Smooth muscle cell of the brain vasculature (primary cell): ENCODE results near the gene ADORA2A.

Source experiments
- DNase-seq: peaks from one replicate; pipeline ENCODE4 v3.0.0-alpha.2; 2012; ENCODE audit warnings: low read depth, low spot score

The ADORA2A gene

DNA sequence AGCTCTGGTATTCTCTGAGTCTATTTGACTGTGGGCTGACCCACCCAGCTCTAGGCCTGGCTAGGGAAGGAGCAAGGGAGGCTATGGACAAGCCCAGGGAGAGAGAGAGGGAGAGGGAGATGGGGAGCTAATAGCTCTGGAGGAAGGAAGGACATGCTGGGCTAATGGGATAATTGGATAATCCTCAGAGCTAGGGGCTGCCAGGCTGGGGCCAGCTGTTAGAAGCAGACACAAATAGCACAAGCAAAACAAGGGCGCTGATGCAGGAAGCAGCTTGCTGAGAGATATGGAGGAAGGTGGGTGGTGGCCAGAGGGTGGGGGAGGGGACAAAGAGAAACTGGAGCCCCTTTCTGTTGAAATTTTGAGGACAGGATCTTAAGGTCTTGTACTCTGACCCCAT, 23.2 kb downstream of the ADORA2A start:
- DNase-seq = no peak

DNA sequence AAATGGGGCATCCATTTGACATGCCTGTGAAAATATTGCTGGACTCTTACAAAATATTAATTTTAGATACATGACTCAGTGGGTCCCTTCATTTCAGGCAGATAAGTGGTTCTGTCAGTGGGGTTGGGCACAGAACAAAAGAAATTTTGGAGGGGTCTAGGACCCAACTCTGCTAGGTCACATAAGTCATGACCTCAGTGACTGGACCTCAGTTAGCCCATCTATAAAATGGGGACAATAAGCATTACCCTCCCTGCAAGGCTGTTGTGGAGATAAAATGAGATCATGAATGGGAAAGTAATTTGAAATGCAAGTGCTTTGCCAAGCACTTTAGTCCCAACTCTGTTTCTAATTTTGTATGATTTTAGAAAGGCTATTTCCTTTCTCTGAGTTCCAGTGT, 23.8 kb downstream of the ADORA2A start:
- DNase-seq = no peak

DNA sequence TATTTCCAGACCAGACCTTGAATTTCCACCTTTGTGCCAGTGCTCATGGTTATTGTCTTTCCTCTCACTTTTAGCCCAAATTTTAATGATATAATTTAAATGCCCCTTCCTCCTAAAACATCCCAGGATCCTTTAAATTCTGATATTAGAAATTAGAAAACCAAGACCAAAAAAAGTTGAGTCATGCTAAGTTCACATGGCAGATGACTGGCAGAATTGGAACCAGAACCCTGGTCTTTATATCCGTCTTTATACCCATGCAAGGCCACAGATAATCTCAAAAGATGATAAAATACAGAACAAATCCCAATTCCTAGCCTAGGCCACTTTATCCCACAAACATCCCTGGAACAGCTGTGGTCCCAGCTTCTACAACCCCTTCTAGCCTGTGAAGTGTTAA, 26.5 kb downstream of the ADORA2A start:
- DNase-seq = no peak

DNA sequence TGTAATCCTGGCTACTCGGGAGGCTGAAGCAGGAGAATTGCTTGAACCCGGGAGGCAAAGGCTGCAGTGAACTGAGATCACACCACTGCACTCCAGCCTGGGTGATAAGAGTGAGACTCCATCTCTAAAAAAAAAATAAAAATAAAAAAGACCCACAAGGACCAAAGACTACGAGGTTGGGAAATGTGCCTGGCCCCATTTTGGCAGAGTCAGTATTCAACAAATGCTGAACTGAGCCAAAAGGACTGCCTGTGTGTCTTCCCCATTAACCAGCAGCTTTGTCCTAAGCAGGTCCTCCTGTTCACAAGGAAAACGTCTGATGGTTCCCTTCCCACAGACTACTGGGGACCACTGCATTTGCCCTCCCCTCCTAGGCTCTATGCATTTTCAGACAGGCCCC, 27.6 kb downstream of the ADORA2A start:
- DNase-seq = no peak

DNA sequence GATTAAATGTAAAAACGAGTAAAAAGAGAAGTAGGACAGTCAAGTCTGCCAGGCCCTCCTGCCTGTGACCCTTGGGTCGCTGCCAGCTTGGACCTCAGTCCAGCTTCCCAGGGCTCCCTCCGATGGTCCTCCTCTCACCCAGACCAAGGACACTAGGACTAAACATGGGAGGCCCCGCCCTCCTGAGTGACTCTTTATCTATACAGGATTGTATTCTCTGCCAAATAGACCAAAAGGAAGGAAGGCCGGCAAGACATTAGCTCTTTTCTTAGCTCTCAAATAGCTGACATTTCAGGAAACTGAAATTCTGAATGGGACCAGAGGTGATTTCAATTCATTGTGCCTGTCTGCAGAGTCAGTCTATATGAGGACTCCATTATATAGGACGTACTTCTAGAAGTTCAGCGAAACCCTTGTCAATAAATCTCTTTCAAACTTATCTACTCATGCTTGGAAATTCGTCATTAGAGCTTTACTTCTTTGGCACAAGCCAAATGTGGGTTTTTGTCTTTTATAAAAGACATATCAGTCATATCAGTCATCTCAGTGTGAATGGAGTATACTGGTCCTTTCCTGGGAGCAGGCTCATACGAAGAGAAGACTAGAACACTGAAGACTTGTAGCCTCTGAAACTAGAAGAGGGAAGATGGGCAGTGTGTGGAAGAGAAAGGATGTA, 28.5 kb downstream of the ADORA2A start:
- no peak for DNase-seq

DNA sequence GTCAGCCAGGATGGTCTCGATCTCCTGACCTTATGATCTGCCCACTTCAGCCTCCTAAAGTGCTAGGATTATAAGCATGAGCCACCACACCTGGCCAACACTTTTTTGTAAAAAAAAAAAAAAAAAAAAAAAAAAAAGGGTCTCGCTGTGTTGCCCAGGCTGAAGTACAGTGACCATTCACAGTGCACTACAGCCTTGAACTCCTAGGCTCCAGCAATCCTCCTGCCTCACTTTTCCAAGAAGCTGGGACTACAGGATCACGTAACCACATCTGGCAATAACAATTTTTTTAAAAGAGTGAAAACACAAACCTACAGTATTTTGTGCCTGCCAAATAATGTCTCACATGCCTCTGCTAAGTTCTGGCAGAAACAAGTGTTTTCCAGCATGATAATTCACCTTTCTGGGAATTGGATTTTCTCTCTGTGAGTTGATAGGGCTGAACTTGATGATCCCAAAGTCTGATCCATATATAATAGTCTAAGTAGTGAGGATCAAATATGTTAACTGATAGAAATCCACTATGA, 30.6 kb downstream of the ADORA2A start:
- no peak for DNase-seq

DNA sequence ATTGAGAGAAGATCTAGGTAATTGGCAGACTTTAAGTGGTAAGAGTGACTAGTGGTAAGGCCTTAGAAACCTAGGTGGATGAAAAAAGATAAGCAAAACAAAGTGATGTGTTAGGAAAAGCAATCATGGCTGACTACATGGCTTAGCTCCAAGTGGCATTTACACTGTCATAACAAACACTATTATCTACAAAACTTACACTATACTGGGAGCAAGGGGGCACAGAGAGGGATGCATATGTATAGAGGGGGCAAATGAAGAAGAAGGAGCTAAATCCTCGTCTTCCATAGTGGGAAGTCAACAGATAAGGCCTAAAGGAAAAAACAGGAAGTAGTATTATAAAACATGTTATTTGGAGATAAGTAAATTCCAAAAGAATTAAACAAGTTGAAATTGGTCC, 32.5 kb downstream of the ADORA2A start:
- DNase-seq = no peak

DNA sequence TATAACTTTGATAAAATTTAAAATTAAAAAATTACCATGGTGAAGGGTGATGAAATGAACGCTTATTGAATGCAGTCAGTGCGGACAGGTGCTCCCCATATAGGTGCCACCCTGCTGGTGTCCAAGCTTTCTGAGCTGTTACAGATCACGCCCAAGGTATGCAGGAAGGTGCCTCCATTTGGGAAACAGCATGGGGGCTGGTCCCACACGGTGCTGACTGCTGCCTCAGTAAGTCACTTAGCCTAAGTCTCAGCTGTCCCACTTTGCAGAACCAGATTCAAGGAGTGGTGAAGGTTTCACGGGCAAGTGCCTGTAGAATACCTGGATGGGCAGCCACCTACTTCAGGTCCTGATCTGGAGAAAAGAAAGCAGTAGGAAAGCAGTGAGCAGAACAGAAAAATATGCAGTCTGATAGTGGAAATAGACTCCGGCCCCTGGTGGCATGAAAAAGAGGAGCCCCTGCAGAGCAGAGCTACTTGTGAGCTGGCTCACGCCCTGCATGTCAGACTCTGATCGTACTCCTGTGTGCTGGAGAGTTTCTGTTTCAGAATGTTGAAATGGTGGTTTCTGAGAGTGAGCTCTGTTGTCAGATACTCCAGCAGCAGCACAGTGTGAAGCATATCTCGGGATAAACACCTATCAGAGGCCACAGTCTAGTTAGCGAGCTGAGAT, 33.2 kb downstream of the ADORA2A start:
- no peak for DNase-seq

DNA sequence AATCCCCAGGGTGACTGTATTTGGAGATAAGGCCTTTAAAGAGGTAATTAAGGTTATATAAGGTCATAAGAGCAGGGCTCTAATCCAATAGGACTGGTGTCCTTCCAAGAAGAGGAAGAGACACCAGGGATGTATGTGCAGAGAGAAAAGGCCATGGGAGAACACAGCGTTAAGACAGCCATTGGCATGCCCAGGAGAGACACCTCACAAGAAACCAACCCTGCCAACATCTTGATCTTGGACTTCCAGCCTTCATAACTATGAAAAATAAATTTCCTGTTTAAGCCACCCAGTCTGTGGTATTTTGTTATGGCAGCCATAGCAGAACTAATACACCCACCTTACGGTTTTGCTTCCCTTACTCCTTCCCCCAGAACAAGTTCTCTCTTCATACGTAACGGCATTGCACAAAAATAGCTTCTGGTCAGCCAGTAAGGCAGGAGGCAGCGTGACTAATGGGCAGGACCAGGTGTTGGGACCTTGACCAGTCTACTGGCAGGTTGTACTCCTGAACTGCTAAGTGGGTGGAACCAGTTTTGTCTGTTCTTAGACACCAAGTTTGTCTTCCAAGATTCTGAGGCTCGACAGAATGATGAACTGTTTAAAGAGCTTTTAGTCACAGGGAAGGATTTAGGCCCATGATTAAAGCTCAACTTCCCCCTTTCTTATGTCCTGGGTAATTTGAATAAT, 35.8 kb downstream of the ADORA2A start:
- DNase-seq = no peak

DNA sequence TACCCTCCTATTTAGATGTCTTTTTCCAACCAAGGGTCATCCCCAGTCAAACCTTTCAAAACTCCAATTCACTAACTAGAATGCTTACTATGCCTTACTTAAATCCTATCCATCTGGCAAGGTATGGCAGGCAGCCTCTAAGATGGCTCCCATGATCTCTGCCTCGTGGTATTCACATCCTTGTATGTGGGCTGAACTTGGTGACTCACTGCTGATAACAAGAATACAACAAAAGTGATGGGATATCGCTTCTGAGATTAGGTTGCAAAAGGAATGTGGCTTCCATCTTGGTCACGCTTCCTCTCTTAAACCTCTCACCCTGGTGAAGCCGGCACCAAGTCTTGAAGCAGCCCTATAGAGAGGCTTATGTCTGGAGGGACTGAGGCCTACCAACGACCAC, 38.2 kb downstream of the ADORA2A start:
- no peak for DNase-seq

DNA sequence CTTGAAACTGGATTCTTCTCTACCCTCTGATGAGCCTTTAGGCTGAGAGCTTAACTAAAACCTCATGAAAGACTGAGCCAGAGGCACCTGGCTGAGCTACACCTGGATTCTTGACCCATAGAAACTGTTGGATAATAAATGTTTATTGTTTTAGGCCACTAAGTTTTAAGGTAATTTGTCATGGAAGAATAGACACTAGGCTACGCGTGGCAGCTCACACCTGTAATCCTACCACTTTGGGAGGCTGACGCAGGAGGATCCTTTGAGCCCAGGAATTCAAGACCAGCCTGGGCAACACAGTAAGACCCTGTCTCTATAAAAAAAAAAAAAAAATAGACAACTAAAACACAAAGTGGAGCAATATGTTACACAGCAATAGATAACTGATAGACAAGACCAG, 38.6 kb downstream of the ADORA2A start:
- DNase-seq = no peak

DNA sequence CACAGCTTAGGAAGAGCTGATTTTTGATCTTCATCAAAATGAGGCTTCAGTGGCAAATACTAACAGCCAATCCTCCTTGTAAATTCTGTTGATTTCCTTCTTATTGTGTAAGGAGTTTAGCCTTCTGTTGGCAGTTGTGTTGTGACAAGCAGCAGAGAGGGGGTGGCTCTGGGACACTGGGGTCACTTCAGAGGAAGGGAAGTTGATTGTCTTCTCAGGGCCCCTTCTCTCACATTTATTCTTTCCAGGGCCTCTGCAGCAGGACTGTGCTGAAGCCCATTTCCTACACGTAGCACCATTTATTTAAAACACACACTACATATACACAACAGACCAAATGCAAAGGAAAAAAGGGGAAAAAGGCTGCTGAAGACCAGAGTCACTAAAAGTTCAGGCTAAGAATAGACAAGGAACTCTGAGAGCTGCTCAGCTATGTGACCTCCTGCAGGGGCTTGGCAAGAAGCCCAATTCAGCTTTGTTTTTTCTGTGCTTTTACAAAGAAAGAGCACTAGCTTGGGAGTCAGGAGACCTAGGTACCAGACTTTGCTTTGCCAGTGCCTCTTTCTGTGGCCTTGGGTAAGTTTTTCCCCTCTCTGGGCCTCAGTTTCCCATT, 39.4 kb downstream of the ADORA2A start:
- peak; percentile 79 for DNase-seq

DNA sequence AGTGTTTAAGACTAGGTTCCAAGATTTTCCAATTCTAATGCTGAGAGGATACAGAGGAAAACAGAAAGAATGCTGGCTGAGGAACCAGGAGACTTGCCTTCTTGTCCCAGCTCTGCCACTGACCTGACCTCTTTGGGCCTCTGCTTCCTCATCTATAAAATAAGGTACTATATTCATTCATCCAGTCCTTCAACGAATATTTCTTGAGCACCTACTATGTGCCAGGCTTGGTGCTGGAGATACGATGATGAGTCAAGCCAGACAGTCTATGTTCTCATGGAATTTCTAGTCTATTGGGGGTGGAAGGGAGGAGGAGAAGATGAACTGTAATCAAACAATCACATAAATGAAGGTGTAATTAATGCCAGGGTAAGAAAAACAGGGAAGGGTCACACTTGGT, 39.9 kb downstream of the ADORA2A start:
- no peak for DNase-seq

DNA sequence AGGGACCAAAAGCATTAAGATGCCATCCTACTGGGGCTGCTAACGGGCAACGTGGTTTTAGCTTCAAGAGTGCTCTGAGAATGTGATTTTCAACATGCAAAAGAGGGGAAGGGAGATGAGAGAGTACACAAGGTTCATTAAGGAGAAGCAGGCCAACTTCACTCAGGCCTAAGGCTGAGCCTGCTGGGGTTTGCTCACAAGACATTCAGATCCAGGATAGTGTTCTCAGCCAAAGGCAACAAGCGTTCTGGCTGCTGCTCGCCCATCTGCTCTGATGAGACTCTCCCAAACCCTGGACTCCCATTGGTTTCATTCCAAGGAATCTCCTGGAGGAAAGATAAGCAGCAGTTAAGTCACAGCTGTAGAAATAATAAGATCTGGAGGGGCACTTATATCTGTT, 44.2 kb downstream of the ADORA2A start:
- peak; percentile 82 for DNase-seq

DNA sequence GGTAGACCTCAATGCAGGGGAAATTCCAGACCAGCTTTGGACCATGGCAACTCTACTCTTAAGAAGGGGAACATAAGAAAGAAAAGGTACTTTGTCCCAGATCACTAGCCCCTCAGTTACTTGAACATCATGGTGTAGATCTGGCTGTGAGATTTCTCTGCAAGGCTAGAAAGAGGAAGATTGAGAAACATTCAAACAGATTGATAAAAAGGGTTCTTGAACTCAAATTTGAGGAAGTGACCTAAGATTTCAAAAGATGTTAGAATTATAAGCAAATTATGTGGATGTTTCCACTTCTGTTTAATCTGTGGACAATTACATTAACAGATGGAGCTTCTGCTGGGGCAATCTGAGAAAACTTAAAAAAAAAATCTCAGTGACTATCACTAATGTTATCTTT, 45.9 kb downstream of the ADORA2A start:
- no peak for DNase-seq

DNA sequence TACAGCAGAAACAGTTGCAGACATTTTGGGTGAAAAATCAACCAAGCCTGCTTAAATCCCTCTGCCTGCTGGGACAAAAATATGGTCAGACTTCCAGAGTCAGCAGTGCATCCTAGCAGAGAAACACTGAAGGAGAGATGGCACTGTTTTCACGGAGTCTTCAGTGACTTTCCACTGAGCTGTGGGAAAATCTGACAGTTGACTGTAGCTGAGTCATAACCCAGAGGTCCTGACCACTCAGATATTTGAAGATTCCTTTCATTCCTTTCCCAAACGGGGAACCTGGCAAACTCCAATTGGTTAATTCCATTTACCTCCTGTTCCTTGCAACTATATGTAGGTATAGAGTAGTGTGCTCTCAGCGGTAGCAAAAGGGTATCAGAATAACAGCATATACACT, 46.8 kb downstream of the ADORA2A start:
- peak; percentile 67 for DNase-seq

DNA sequence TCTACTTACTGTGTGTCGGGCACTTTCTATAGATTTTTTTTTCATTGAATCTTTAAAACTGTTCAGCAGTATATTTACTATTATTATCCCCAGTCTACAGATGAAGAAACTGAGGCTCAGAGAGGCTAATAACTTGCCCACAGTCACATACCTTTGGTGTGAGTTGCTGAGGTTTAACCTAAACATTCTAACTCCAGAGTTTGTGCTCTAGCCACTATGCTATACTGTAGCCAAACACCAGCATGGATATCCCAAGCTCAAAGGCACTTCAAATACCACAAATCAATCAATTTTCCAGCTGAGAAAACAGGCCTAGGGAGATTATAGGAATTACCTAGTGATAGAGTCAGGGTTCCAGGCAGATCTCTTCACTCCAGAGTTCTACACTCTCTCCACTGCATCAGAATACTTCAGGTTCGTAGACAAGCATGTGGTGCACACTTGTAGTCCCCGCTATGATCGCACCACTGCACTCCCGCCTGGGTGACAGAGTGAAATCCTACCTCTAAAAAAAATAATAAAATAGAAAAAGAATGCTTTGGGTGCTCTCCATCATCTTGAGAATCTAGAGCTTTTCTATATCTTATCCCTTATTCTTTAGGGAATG, 47.4 kb downstream of the ADORA2A start:
- no peak for DNase-seq

DNA sequence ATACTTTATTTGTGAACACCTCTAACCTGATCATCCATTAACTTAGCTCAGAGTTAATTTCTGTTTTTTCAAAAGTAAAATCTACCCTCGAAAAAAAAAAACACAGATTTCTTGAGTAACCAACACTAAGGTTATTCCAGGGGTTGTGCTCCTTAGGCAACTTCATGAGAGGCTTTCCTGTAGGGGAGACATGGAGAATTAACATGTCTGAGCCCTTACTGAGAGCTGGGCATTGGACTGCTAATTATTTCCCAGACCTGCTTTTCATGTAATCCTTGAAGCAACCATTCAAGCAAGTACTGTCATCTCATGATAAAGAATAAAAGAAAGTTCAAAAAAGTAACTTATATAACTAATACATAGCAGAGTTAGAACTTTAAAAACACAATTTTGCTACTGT, 54.2 kb downstream of the ADORA2A start:
- DNase-seq = no peak

DNA sequence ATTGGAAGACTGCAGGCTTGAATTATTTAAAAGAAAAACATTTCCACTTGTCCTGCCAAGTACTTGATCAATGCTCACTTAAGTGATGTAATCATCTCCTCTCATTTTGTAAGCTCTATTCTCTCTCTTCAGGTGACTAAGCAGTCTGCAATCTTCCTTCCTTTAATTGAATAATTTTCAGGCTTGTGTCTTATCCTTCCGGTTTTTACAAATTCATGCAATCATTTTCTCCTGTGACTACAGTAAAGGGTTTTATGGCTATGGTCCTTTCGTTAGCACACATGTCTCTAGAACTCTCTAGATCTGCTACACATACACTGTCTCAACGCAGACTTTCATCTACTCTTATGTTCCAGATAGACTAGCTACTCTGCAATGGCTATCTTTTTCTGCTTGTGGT, 55.2 kb downstream of the ADORA2A start:
- DNase-seq = no peak

DNA sequence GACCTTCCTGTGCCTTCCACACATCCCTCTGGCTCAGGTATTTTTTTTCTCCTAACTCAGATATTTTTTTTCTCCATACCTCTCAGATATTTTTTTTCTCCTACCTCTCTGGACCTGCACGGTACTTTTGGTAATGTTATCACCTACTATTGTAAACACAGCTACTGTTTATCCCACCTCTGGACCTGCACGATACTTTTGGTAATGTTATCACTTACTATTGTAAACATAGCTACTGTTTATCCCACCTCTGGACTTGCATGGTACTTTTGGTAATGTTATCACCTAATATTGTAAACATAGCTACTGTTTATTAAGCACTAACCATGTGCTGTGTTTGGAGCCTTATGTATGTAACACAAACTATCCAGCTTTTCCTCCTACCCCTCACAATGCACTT, 55.6 kb downstream of the ADORA2A start:
- DNase-seq = no peak

DNA sequence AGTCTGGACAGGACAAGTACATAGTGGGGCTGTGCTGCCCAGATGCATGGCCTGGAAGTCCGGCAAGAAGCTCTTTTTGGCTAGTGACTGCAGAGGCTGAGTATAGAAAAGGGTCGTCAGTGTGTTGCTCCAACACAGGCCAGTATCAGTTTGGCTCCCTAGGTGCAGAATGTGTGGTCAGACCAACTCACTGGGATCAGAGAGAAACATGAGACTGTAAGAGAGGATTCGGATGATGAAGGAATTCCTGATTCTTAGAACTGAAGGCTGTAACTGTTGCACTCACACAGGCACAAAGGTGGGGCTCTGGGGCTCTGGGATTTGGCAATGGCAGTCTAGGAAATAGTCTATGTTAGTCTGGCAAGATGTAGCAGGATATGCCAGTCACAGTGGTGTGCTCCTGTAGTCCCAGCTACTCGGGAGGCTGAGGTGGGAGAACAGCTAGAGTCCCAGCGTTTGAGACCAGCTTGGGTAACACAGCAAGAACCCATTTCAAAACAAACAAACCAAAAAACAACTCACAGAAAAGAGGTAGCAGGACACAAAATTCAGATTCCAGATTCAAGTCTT, 56.7 kb downstream of the ADORA2A start:
- no peak for DNase-seq

DNA sequence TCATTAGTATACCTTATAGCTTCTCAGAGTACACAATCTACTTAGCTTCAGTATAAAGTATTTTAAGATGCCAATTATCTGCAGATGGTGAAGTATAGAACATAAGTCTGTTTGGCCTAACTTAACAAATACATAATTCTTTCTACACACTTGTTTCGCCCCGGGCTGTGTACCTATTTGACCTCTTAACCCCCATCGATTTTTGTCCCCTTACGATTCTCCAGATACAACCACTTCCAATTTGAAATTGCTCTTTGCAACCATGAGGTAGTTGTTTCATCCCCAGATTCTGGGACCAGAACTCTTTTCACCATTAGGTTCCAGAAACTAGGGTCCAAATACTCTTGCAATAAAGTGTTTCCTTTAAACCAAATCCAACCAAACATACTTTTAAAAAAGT, 57.8 kb downstream of the ADORA2A start:
- no peak for DNase-seq
